CD4-positive, alpha-beta T cell treated with Interleukin-4 for 1 hour (primary cell): ENCODE measurements around the gene CFAP221.

Source experiments
- DNase-seq, 2 donors: peaks; one replicate each; pipeline ENCODE4 v3.0.0-alpha.2; 2020 to 2022

The CFAP221 gene

GRCh38 chr2:119647440-119648169, 103.4 kb downstream of the CFAP221 start:
- peak in 1 of 2 donors; percentile 29 for DNase-seq

GRCh38 chr2:119649364-119649917, 105.2 kb downstream of the CFAP221 start:
- no peak for DNase-seq

GRCh38 chr2:119650206-119650605, 106.0 kb downstream of the CFAP221 start:
- no peak for DNase-seq

GRCh38 chr2:119650846-119651370, 106.7 kb downstream of the CFAP221 start:
- no peak for DNase-seq

GRCh38 chr2:119657466-119658145, 113.4 kb downstream of the CFAP221 start:
- no peak for DNase-seq

GRCh38 chr2:119659601-119660342, 115.5 kb downstream of the CFAP221 start:
- DNase-seq, result peak; percentile 27 to 32

- DNase-seq, result no peak
These were observed 116.1 kb downstream of the CFAP221 start for GRCh38 chr2:119660343-119660658.

- DNase-seq, result no peak
These were observed 118.0 kb downstream of the CFAP221 start for GRCh38 chr2:119662297-119662696.

- no peak for DNase-seq
These were observed 124.3 kb downstream of the CFAP221 start for GRCh38 chr2:119668546-119668945.

- no peak for DNase-seq
These were observed 126.8 kb downstream of the CFAP221 start for GRCh38 chr2:119671016-119671415.

- no peak for DNase-seq
These were observed 127.5 kb downstream of the CFAP221 start for GRCh38 chr2:119671752-119672151.

GRCh38 chr2:119672161-119672862, 128.1 kb downstream of the CFAP221 start:
- no peak for DNase-seq

GRCh38 chr2:119673796-119674195, 129.5 kb downstream of the CFAP221 start:
- no peak for DNase-seq

GRCh38 chr2:119674711-119675500, 130.7 kb downstream of the CFAP221 start:
- no peak for DNase-seq

- DNase-seq, result no peak
These were observed 133.9 kb downstream of the CFAP221 start for GRCh38 chr2:119678021-119678656.

GRCh38 chr2:119679526-119679837, 135.2 kb downstream of the CFAP221 start:
- DNase-seq, result no peak

- no peak for DNase-seq
These were observed 135.6 kb downstream of the CFAP221 start for GRCh38 chr2:119679846-119680245.

GRCh38 chr2:119680457-119681202, 136.4 kb downstream of the CFAP221 start:
- no peak for DNase-seq

- DNase-seq, result no peak
These were observed 137.1 kb downstream of the CFAP221 start for GRCh38 chr2:119681203-119681867.

- DNase-seq, result no peak
These were observed 137.6 kb downstream of the CFAP221 start for GRCh38 chr2:119681868-119682220.
